Dermis microvascular lymphatic vessel endothelial cell (primary cell): ENCODE results near the gene LY6G5C. TPM values are rescaled to one million over a fixed set of nuclear protein-coding genes. Genes with fewer than 3 reads are reported as not detected.

ENCODE experiments used
- DNase-seq, 2 donors: peaks; one replicate each; pipeline versions ENCODE4 v3.0.0 to v3.0.0-alpha.2; 2010; ENCODE audit warnings: low read depth in 2 of 2
- total RNA-seq: library from RNA; depleted of rRNA; stranded (reverse); fragments of >200 nt; gene quantifications from 2 replicates; pipeline ENCODE4 v1.2.1, GENCODE V29; 2014

Gene LY6G5C
- total RNA-seq, 1 donor from 2014 or later, result 1.2 TPM

GRCh38 chr6:31663126-31663960 lies 17.5 kb downstream of the LY6G5C start:
- DNase-seq, result no peak

- no peak for DNase-seq
These were observed 18.6 kb downstream of the LY6G5C start for GRCh38 chr6:31662124-31662723.

- DNase-seq, result no peak
These were observed 19.4 kb downstream of the LY6G5C start for GRCh38 chr6:31661262-31662123.

- DNase-seq, result peak; percentile 63 to 88
These were observed 20.2 kb downstream of the LY6G5C start, which contains the start of gene C6orf47 for GRCh38 chr6:31660381-31661261. C6orf47 (minus strand) TSS chr6:31660778; CDS start chr6:31659947, 831 bp downstream.

- peak in 1 of 2 donors; percentile 37 for DNase-seq
These were observed 21.1 kb downstream of the LY6G5C start for GRCh38 chr6:31659649-31660380.

GRCh38 chr6:31658983-31659648 lies 21.8 kb downstream of the LY6G5C start:
- no peak for DNase-seq

GRCh38 chr6:31658158-31658688 lies 22.6 kb downstream of the LY6G5C start:
- no peak for DNase-seq

- no peak for DNase-seq
These were observed 23.3 kb downstream of the LY6G5C start for GRCh38 chr6:31657406-31658157.

- no peak for DNase-seq
These were observed 25.3 kb downstream of the LY6G5C start, which contains the start of gene APOM for GRCh38 chr6:31655349-31656237. APOM (plus strand) TSS chr6:31655894; CDS start chr6:31655967, 73 bp downstream.

- DNase-seq, result no peak
These were observed 26.1 kb downstream of the LY6G5C start for GRCh38 chr6:31654574-31655348.

GRCh38 chr6:31652925-31653724 lies 27.7 kb downstream of the LY6G5C start:
- peak; percentile 87 to 93 for DNase-seq

- DNase-seq, result peak; percentile 92 to 93
These were observed 29.2 kb downstream of the LY6G5C start for GRCh38 chr6:31651602-31652191.

- DNase-seq, result no peak
These were observed 35.5 kb downstream of the LY6G5C start for GRCh38 chr6:31645325-31645724.

GRCh38 chr6:31643818-31644454 lies 36.9 kb downstream of the LY6G5C start:
- no peak for DNase-seq
